A673 (cell line): Measurements from ENCODE around the gene EIF5A. TPM values are rescaled to one million over a fixed set of nuclear protein-coding genes. Genes with fewer than 3 reads are reported as not detected.

Experiments
- BruUV-seq: library from RNA; stranded (reverse); fragments of 400-500 nt; replicated peaks from 2 replicates; lab custom pipeline; 2021; lab: Mats Ljungman, UMichigan
- CTCF ChIA-PET: fragments of 300-600 bp; sonication (Branson Sonifier 250); formaldehyde crosslinking; loops from one replicate; lab custom pipeline; 2022; ENCODE audit warnings: antibody characterized with exemption; lab: Charles Lee
- POLR2A ChIA-PET: fragments of 300-600 bp; sonication (Branson Sonifier 250); formaldehyde crosslinking; loops from one replicate; lab custom pipeline; 2022; ENCODE audit warnings: antibody characterized with exemption; ENCODE audit not compliant: low non-redundant PET; lab: Charles Lee
- DNase-seq: peaks from one replicate; pipeline ENCODE4 v3.0.0-alpha.2; 2015; ENCODE audit warnings: low spot score
- H3K27ac ChIP-seq: fragments of 200-600 bp; sonication (generic); 2 replicates; pipeline ENCODE4 v1.5.1; 2016; ENCODE audit warnings: mixed run types, low read depth, mild to moderate bottlenecking, mixed read lengths, antibody characterized with exemption, low read length; ENCODE audit not compliant: poor library complexity, severe bottlenecking
- H3K27me3 ChIP-seq: fragments of 200-600 bp; sonication (generic); replicated peaks from 2 replicates; pipeline ENCODE4 v1.6.1; 2017; ENCODE audit warnings: mixed run types, low read depth, mild to moderate bottlenecking, mixed read lengths, antibody characterized with exemption, low read length; ENCODE audit not compliant: insufficient read depth, poor library complexity
- H3K36me3 ChIP-seq: fragments of 200-600 bp; sonication (generic); 2 replicates; pipeline ENCODE4 v1.6.1; 2016; ENCODE audit warnings: mixed run types, mild to moderate bottlenecking, mixed read lengths, antibody characterized with exemption, low read length; ENCODE audit not compliant: insufficient read depth, poor library complexity, severe bottlenecking
- H3K4me1 ChIP-seq: fragments of 200-600 bp; sonication (generic); 2 replicates; pipeline ENCODE4 v1.6.1; 2017; ENCODE audit warnings: mixed run types, mild to moderate bottlenecking, mixed read lengths, antibody characterized with exemption, low read length; ENCODE audit not compliant: insufficient read depth, poor library complexity, severe bottlenecking
- H3K4me3 ChIP-seq: fragments of 200-600 bp; sonication (generic); 2 replicates; pipeline ENCODE4 v1.5.1; 2016; ENCODE audit warnings: low read depth, mixed run types, mild to moderate bottlenecking, mixed read lengths, low read length; ENCODE audit not compliant: poor library complexity, severe bottlenecking
- H3K9me3 ChIP-seq: fragments of 200-600 bp; sonication (generic); 2 replicates; pipeline ENCODE4 v1.6.1; 2016; ENCODE audit warnings: mixed run types, low read depth, mild to moderate bottlenecking, mixed read lengths, antibody characterized with exemption, low read length; ENCODE audit not compliant: poor library complexity, severe bottlenecking
- CTCF ChIP-seq: fragments of 300-800, 200-600 bp; sonication (generic); conservative IDR thresholded peaks from 2 replicates; pipeline ENCODE4 v1.5.1; 2017; ENCODE audit warnings: low read depth, mild to moderate bottlenecking, antibody characterized with exemption, low read length, moderate library complexity, mixed read lengths
- EZH2 ChIP-seq: fragments of 200-600 bp; sonication (generic); IDR thresholded peaks from 2 replicates; pipeline ENCODE4 v1.6.1; 2017; ENCODE audit warnings: borderline replicate concordance, low read depth, mild to moderate bottlenecking, mixed read lengths, antibody characterized with exemption, low read length; ENCODE audit not compliant: poor library complexity, severe bottlenecking
- intact Hi-C: fragments of 100-400 bp; cut with micrococcal nuclease; formaldehyde crosslinking; loops from one replicate; pipeline ENCODE4 v1.10.0; 2022; ENCODE audit not compliant: unreplicated experiment
- total RNA-seq: library from RNA; stranded (reverse); gene quantifications from 2 replicates; pipeline ENCODE4 v1.2.3, GENCODE V29; 2021

Gene EIF5A
- total RNA-seq, 1 experiment from 2014 or later = 1,128 TPM

- no peak for TF ChIP-seq CTCF
- TF ChIP-seq EZH2 = no peak
- POLR2A ChIA-PET = no interaction called here
- H3K27ac ChIP-seq = peak overlapping the region; percentile 99
- peaks cover 23% of the 10 kb centered on the region for H3K4me1 ChIP-seq
- peak; percentile 93 for DNase-seq
- CTCF ChIA-PET = interaction anchor here (0.6 kb wide), 1 partner anchor 66 kb away, joined by 5 read pairs; the partner anchor contains the start of gene GABARAP
- peaks cover 45% of the 10 kb centered on the region for H3K36me3 ChIP-seq
- no peaks in the 10 kb centered on the region for H3K27me3 ChIP-seq
- no peaks in the 10 kb centered on the region for H3K9me3 ChIP-seq
- intact Hi-C loops = loop anchor here (5.0 kb wide), 1 partner anchor 57 kb away; the partner anchor contains the start of genes CTDNEP1 and ELP5
- TSS peak; percentile 73 for BruUV-seq
- H3K4me3 ChIP-seq = peak overlapping the region; percentile 94
These were observed 1.4 kb downstream of the EIF5A start for GRCh38 chr17:7308625-7309433.

GRCh38 chr17:7309628-7310027 is 2.2 kb downstream of the EIF5A start:
- POLR2A ChIA-PET = no interaction called here
- H3K4me3 ChIP-seq = peak overlapping the region; percentile 94
- CTCF ChIA-PET = interaction anchor here (0.6 kb wide), 1 partner anchor 67 kb away, joined by 5 read pairs; the partner anchor contains the start of gene GABARAP
- no TSS peak for BruUV-seq
- DNase-seq = no peak
- TF ChIP-seq EZH2 (no peak), CTCF (no peak)
- peaks cover 24% of the 10 kb centered on the region for H3K4me1 ChIP-seq
- peak overlapping the region; percentile 32 for H3K27ac ChIP-seq
- intact Hi-C loops = loop anchor here (5.0 kb wide), 1 partner anchor 57 kb away; the partner anchor contains the start of genes CTDNEP1 and ELP5
- H3K36me3 ChIP-seq = peaks cover 47% of the 10 kb centered on the region
- H3K9me3 ChIP-seq = no peaks in the 10 kb centered on the region
- H3K27me3 ChIP-seq = no peaks in the 10 kb centered on the region

GRCh38 chr17:7311110-7311705 is 3.8 kb downstream of the EIF5A start:
- no peak for DNase-seq
- H3K4me3 ChIP-seq = no peak overlapping the region
- peaks cover 28% of the 10 kb centered on the region for H3K4me1 ChIP-seq
- no peak overlapping the region for H3K27ac ChIP-seq
- BruUV-seq = TSS peak; percentile 52
- POLR2A ChIA-PET = no interaction called here
- no peaks in the 10 kb centered on the region for H3K9me3 ChIP-seq
- TF ChIP-seq CTCF (no peak), EZH2 (no peak)
- no peaks in the 10 kb centered on the region for H3K27me3 ChIP-seq
- H3K36me3 ChIP-seq = peaks cover 53% of the 10 kb centered on the region
- CTCF ChIA-PET = no interaction called here
- intact Hi-C loops = no loop called here
